Liver (tissue), 9 donors: ENCODE measurements around the gene MAP2K6. TPM values are rescaled to one million over a fixed set of nuclear protein-coding genes. Genes with fewer than 3 reads are reported as not detected.

Experiments
- DNase-seq: peaks from one replicate; pipeline ENCODE4 v3.0.0-alpha.2; 2017; ENCODE audit warnings: low spot score
- H3K27ac ChIP-seq, 2 donors: one replicate each; pipeline ENCODE4 v1.7.0; 2013; ENCODE audit warnings: inconsistent platforms in 2 of 2, low read length in 2 of 2, control low read depth in 1 of 2, low read depth in 1 of 2, mild to moderate bottlenecking in 1 of 2
- H3K27me3 ChIP-seq, 4 donors: one replicate each; pipeline versions ENCODE4 v1.6.1 to v1.7.0; 2013; ENCODE audit warnings: low read length in 3 of 4, inconsistent platforms in 1 of 4, mild to moderate bottlenecking in 1 of 4, moderate library complexity in 1 of 4; ENCODE audit not compliant: control insufficient read depth in 4 of 4, insufficient read depth in 4 of 4
- H3K36me3 ChIP-seq, 4 donors: one replicate each; pipeline versions ENCODE4 v1.6.1 to v1.7.0; 2013; ENCODE audit warnings: low read length in 3 of 4, mild to moderate bottlenecking in 3 of 4, low read depth in 1 of 4, moderate library complexity in 1 of 4; ENCODE audit not compliant: control insufficient read depth in 4 of 4, insufficient read depth in 3 of 4
- H3K4me1 ChIP-seq, 4 donors: one replicate each; pipeline versions ENCODE4 v1.6.1 to v1.7.0; 2013; ENCODE audit warnings: low read length in 3 of 4, mild to moderate bottlenecking in 3 of 4, moderate library complexity in 1 of 4; ENCODE audit not compliant: control insufficient read depth in 4 of 4, insufficient read depth in 4 of 4
- H3K4me3 ChIP-seq, 3 donors: one replicate each; pipeline versions ENCODE4 v1.6.1 to v1.7.0; 2013; ENCODE audit warnings: low read length in 3 of 3, control low read depth in 1 of 3, low read depth in 1 of 3, mild to moderate bottlenecking in 1 of 3
- H3K9ac ChIP-seq, 2 donors: one replicate each; pipeline ENCODE4 v1.7.0; 2013; ENCODE audit warnings: low read length in 2 of 2, mild to moderate bottlenecking in 2 of 2, moderate library complexity in 2 of 2, control low read depth in 1 of 2, low read depth in 1 of 2
- H3K9me3 ChIP-seq, 4 donors: one replicate each; pipeline versions ENCODE4 v1.6.1 to v1.7.0; 2013; ENCODE audit warnings: low read length in 3 of 4; ENCODE audit not compliant: control insufficient read depth in 4 of 4
- ATF3 ChIP-seq: IDR thresholded peaks from 2 replicates; pipeline ENCODE4 v1.6.1; 2016; ENCODE audit warnings: antibody characterized with exemption
- CTCF ChIP-seq: fragments of 150-350 bp; IDR thresholded peaks from 2 replicates; pipeline ENCODE4 v1.5.1; 2017; ENCODE audit warnings: improper control_type of control experiment, low read depth, low read length; ENCODE audit not compliant: missing input control
- EGR1 ChIP-seq, 2 donors: IDR thresholded peaks; 2 replicates each; pipeline ENCODE4 v1.6.1; 2016 to 2018; ENCODE audit warnings: antibody characterized with exemption in 2 of 2, low read depth in 2 of 2
- FOXA1 ChIP-seq: IDR thresholded peaks from 2 replicates; pipeline ENCODE4 v1.6.1; 2016; ENCODE audit warnings: antibody characterized with exemption
- FOXA2 ChIP-seq: IDR thresholded peaks from 2 replicates; pipeline ENCODE4 v1.6.1; 2016; ENCODE audit warnings: antibody characterized with exemption
- GABPA ChIP-seq, 2 donors: IDR thresholded peaks in 1 of 2; conservative IDR thresholded peaks in 1 of 2; 2 replicates each; pipeline ENCODE4 v1.6.1; 2016; ENCODE audit warnings: antibody characterized with exemption in 2 of 2, mild to moderate bottlenecking in 1 of 2, moderate library complexity in 1 of 2
- HNF4A ChIP-seq, 2 donors: conservative IDR thresholded peaks; 2 replicates each; pipeline ENCODE4 v1.6.1; 2016; ENCODE audit warnings: antibody characterized with exemption in 2 of 2, mild to moderate bottlenecking in 2 of 2
- HNF4G ChIP-seq: IDR thresholded peaks from 2 replicates; pipeline ENCODE4 v1.6.1; 2016; ENCODE audit warnings: antibody characterized with exemption
- JUND ChIP-seq, 2 donors: IDR thresholded peaks; 2 replicates each; pipeline ENCODE4 v1.6.1; 2016; ENCODE audit warnings: antibody characterized with exemption in 2 of 2
- MAX ChIP-seq: IDR thresholded peaks from 2 replicates; pipeline ENCODE4 v1.6.1; 2016; ENCODE audit warnings: antibody characterized with exemption
- NR2F2 ChIP-seq: IDR thresholded peaks from 2 replicates; pipeline ENCODE4 v1.6.1; 2016; ENCODE audit warnings: antibody characterized with exemption
- RAD21 ChIP-seq, 2 donors: IDR thresholded peaks; 2 replicates each; pipeline ENCODE4 v1.6.1; 2016; ENCODE audit warnings: antibody characterized with exemption in 2 of 2, mild to moderate bottlenecking in 2 of 2
- REST ChIP-seq: IDR thresholded peaks from 2 replicates; pipeline ENCODE4 v1.6.1; 2016; ENCODE audit warnings: antibody characterized with exemption, mild to moderate bottlenecking
- TAF1 ChIP-seq: conservative IDR thresholded peaks from 2 replicates; pipeline ENCODE4 v1.6.1; 2016; ENCODE audit warnings: antibody characterized with exemption, mild to moderate bottlenecking
- YY1 ChIP-seq: IDR thresholded peaks from 2 replicates; pipeline ENCODE4 v1.6.1; 2016; ENCODE audit warnings: antibody characterized with exemption, mild to moderate bottlenecking
- ZBTB33 ChIP-seq: IDR thresholded peaks from 2 replicates; pipeline ENCODE4 v1.6.1; 2016; ENCODE audit warnings: antibody characterized with exemption
- WGBS: extraction: QIAGEN DNeasy Blood & Tissue Kit; methylation state at CpG from one replicate; pipeline ENCODE4 v1.1.7; 2013; 5-methylcytosine and 5-hydroxymethylcytosine counted together
- polyA plus RNA-seq, 2 donors: library from polyadenylated mRNA; stranded (reverse) in 1 of 2; unstranded in 1 of 2; fragments of 200-250 nt in 1 of 2; fragments of >200 nt in 1 of 2; fragmentation: Nextera tagmentation in 1 of 2; extraction: Ambion mirVana in 1 of 2; gene quantifications; one replicate each; pipeline versions ENCODE4 v1.2.1 to v1.2.3, GENCODE V29; 2013 to 2015
- total RNA-seq, 2 donors: library from RNA; depleted of rRNA; stranded (reverse); fragments of >200 nt; gene quantifications; one replicate each; pipeline ENCODE4 v1.2.3, GENCODE V29; 2014
- donor health status: healthy.
- donor health status: healthy.
- donor health status: healthy.
- donor health status: healthy.
- donor health status: healthy.

MAP2K6 gene
- total and polyA plus RNA-seq, 4 donors = 0.31 to 5.4 (median 2.6) TPM

GRCh38 chr17:69489313-69489712 lies 74.8 kb downstream of the MAP2K6 start:
- H3K27ac ChIP-seq = no peak overlapping the region
- no peak overlapping the region for H3K4me3 ChIP-seq
- 97% methylated on average over 4 of the region's 4 CpGs for WGBS
- no peaks in the 10 kb centered on the region for H3K27me3 ChIP-seq
- peaks cover 0 to 11% (median under 1%) of the 10 kb centered on the region in 4 donors for H3K4me1 ChIP-seq
- no peak for DNase-seq
- H3K9ac ChIP-seq = no peak overlapping the region
- H3K9me3 ChIP-seq = no peaks in the 10 kb centered on the region
- no peak for TF ChIP-seq REST
- no peak for TF ChIP-seq FOXA2
- TF ChIP-seq ZBTB33 = no peak
- no peak for TF ChIP-seq HNF4A (conservative IDR thresholded peaks at IDR 0.05)
- TF ChIP-seq ATF3 = no peak
- H3K36me3 ChIP-seq = no peaks in the 10 kb centered on the region

GRCh38 chr17:69492410-69493071 lies 78.0 kb downstream of the MAP2K6 start:
- no peaks in the 10 kb centered on the region for H3K36me3 ChIP-seq
- no peaks in the 10 kb centered on the region for H3K27me3 ChIP-seq
- no peak for DNase-seq
- H3K4me3 ChIP-seq = no peak overlapping the region
- TF ChIP-seq HNF4G (no peak), REST (no peak), FOXA1 (no peak), CTCF (no peak), JUND (IDR thresholded peaks at IDR 0.05) (no peak), YY1 (no peak), NR2F2 (no peak), MAX (no peak), TAF1 (no peak), EGR1 (IDR thresholded peaks at IDR 0.05; ENCODE audit: low read depth in 2 of 2) (no peak), RAD21 (IDR thresholded peaks at IDR 0.05) (no peak), GABPA (IDR thresholded peaks at IDR 0.05 in 1 of 2, conservative IDR thresholded peaks at IDR 0.05 in 1 of 2) (no peak)
- no peaks in the 10 kb centered on the region for H3K4me1 ChIP-seq
- no peak overlapping the region for H3K27ac ChIP-seq
- H3K9me3 ChIP-seq = no peaks in the 10 kb centered on the region
- 80% methylated on average over 3 of the region's 3 CpGs for WGBS
- H3K9ac ChIP-seq = no peak overlapping the region
